Inferior parietal cortex (tissue), 1 donor: Measurements from ENCODE around the gene OR52A5.
"Not testable (repeated sequence)": the region's sequence is repeated elsewhere in the genome, so short reads cannot be mapped to it uniquely, and the experiment has no call there.

Experiments
- DNase-seq: peaks from one replicate; pipeline ENCODE4 v3.0.0-alpha.2; 2016; ENCODE audit errors: extremely low spot score

Gene OR52A5

GRCh38 chr11:5137996-5138395 is at the start of gene OR52A5:
TSS of gene OR52A5 (minus strand) at chr11:5138356. CDS start at chr11:5132642, 5,714 bp downstream.
- no peak for DNase-seq

- no peak for DNase-seq
These were observed 40.1 kb upstream of the OR52A5 start for GRCh38 chr11:5178046-5178837.

- no peak for DNase-seq
These were observed 36.8 kb upstream of the OR52A5 start for GRCh38 chr11:5174934-5175333.

GRCh38 chr11:5171856-5172255 is 33.7 kb upstream of the OR52A5 start:
- no peak for DNase-seq

GRCh38 chr11:5165898-5166297 is 27.7 kb upstream of the OR52A5 start:
- DNase-seq = not testable (repeated sequence)

GRCh38 chr11:5164807-5165206 is 26.7 kb upstream of the OR52A5 start:
- DNase-seq = not testable (repeated sequence)

GRCh38 chr11:5161045-5161444 is 22.9 kb upstream of the OR52A5 start:
- DNase-seq = not testable (repeated sequence)

- DNase-seq = not testable (repeated sequence)
These were observed 22.1 kb upstream of the OR52A5 start for GRCh38 chr11:5160217-5160616.

GRCh38 chr11:5159806-5160205 is 21.6 kb upstream of the OR52A5 start:
- DNase-seq = no peak

- no peak for DNase-seq
These were observed 16.5 kb upstream of the OR52A5 start, which contains the start of gene OR52A1 for GRCh38 chr11:5154657-5155056. TSS of gene OR52A1 (minus strand) at chr11:5154757. CDS start at chr11:5152369, 2,388 bp downstream.

GRCh38 chr11:5153574-5154431 is 15.6 kb upstream of the OR52A5 start:
- DNase-seq = no peak

GRCh38 chr11:5151713-5152153 is 13.6 kb upstream of the OR52A5 start:
- DNase-seq = no peak

GRCh38 chr11:5144206-5144605 is 6.0 kb upstream of the OR52A5 start:
- DNase-seq = not testable (repeated sequence)

- no peak for DNase-seq
These were observed 1.1 kb downstream of the OR52A5 start for GRCh38 chr11:5137014-5137413.

GRCh38 chr11:5136261-5136660 is 1.9 kb downstream of the OR52A5 start:
- no peak for DNase-seq

- no peak for DNase-seq
These were observed 6.4 kb downstream of the OR52A5 start for GRCh38 chr11:5131584-5132335.

- no peak for DNase-seq
These were observed 8.7 kb downstream of the OR52A5 start for GRCh38 chr11:5129457-5129877.

GRCh38 chr11:5124891-5125620 is 13.1 kb downstream of the OR52A5 start:
- no peak for DNase-seq

GRCh38 chr11:5123802-5124521 is 14.2 kb downstream of the OR52A5 start:
- peak; percentile 89 for DNase-seq

GRCh38 chr11:5118893-5119292 is 19.3 kb downstream of the OR52A5 start:
- no peak for DNase-seq
